Measurements from ENCODE around the gene AK6.

DNA sequence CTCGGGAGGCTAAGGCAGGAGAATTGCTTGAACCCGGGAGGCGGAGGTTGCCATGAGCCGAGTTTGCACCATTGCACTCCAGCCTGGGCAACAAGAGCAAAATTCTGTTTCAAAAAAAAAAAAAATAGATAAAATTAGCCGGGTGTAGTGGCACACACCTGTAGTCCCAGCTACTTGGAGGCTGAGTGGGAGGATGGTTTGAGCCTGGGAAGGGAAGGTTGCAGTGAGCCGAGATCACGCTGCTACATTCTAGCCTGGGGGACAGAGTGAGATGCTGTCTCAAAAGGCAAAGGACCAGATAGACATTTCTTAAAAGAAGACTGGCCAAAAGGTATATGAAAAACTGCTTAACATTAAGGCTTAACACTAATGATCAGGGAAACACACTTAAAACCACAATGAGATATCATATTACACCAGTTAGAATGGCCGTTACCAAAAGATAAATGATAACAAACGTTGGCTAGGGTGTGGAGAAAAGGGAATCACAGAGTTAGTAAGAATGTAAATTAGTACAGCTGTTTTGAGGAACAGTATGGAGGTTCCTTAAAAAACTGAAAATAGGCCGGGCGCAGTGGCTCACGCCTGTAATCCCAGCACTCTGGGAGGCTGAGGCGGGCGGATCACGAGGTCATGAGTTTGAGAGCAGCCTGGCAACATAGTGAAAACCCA, 35.5 kb upstream of the AK6 start:
- TF ChIP-seq, protein P1, sequence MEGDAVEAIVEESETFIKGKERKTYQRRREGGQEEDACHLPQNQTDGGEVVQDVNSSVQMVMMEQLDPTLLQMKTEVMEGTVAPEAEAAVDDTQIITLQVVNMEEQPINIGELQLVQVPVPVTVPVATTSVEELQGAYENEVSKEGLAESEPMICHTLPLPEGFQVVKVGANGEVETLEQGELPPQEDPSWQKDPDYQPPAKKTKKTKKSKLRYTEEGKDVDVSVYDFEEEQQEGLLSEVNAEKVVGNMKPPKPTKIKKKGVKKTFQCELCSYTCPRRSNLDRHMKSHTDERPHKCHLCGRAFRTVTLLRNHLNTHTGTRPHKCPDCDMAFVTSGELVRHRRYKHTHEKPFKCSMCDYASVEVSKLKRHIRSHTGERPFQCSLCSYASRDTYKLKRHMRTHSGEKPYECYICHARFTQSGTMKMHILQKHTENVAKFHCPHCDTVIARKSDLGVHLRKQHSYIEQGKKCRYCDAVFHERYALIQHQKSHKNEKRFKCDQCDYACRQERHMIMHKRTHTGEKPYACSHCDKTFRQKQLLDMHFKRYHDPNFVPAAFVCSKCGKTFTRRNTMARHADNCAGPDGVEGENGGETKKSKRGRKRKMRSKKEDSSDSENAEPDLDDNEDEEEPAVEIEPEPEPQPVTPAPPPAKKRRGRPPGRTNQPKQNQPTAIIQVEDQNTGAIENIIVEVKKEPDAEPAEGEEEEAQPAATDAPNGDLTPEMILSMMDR (IDR thresholded peaks at IDR 0.05; ENCODE audit: insufficient read depth, low read length) = no peak
- TF ChIP-seq, protein P2, sequence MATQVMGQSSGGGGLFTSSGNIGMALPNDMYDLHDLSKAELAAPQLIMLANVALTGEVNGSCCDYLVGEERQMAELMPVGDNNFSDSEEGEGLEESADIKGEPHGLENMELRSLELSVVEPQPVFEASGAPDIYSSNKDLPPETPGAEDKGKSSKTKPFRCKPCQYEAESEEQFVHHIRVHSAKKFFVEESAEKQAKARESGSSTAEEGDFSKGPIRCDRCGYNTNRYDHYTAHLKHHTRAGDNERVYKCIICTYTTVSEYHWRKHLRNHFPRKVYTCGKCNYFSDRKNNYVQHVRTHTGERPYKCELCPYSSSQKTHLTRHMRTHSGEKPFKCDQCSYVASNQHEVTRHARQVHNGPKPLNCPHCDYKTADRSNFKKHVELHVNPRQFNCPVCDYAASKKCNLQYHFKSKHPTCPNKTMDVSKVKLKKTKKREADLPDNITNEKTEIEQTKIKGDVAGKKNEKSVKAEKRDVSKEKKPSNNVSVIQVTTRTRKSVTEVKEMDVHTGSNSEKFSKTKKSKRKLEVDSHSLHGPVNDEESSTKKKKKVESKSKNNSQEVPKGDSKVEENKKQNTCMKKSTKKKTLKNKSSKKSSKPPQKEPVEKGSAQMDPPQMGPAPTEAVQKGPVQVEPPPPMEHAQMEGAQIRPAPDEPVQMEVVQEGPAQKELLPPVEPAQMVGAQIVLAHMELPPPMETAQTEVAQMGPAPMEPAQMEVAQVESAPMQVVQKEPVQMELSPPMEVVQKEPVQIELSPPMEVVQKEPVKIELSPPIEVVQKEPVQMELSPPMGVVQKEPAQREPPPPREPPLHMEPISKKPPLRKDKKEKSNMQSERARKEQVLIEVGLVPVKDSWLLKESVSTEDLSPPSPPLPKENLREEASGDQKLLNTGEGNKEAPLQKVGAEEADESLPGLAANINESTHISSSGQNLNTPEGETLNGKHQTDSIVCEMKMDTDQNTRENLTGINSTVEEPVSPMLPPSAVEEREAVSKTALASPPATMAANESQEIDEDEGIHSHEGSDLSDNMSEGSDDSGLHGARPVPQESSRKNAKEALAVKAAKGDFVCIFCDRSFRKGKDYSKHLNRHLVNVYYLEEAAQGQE (IDR thresholded peaks at IDR 0.05; ENCODE audit: insufficient replicate concordance, low read depth) = no peak
